Gastroesophageal sphincter (tissue), 4 donors: ENCODE data around the gene ZNF3. TPM values are rescaled to one million over a fixed set of nuclear protein-coding genes. Genes with fewer than 3 reads are reported as not detected.

Source experiments
- ATAC-seq: fragments of 150-250 bp; one replicate; pipeline ENCODE4 v1.9.1; 2016; ENCODE audit warnings: mild to moderate bottlenecking, moderate library complexity
- H3K27ac ChIP-seq, 4 donors: fragments of 200-600 bp; sonication (generic) in 3 of 4; 1 replicate in 3 of 4; 2 replicates in 1 of 4; pipeline ENCODE4 v1.5.1; 2016 to 2019
- H3K27me3 ChIP-seq: fragments of 200-600 bp; sonication (generic); one replicate; pipeline ENCODE4 v1.5.1; 2019
- H3K36me3 ChIP-seq, 2 donors: fragments of 200-600 bp; sonication (generic); one replicate each; pipeline ENCODE4 v1.5.1; 2019; ENCODE audit warnings: control low read depth in 1 of 2
- H3K4me1 ChIP-seq, 3 donors: fragments of 200-600 bp; sonication (generic); 1 replicate in 2 of 3; 2 replicates in 1 of 3; pipeline ENCODE4 v1.5.1; 2016 to 2019; ENCODE audit warnings: control low read depth in 2 of 3
- H3K4me3 ChIP-seq, 2 donors: fragments of 200-600 bp; sonication (generic); one replicate each; pipeline ENCODE4 v1.5.1; 2019; ENCODE audit warnings: mild to moderate bottlenecking in 1 of 2, moderate library complexity in 1 of 2
- H3K9me3 ChIP-seq, 3 donors: fragments of 200-600 bp; sonication (generic); one replicate each; pipeline ENCODE4 v1.5.1; 2017 to 2019; ENCODE audit warnings: control low read depth in 2 of 3
- EP300 ChIP-seq: sonication (generic); formaldehyde crosslinking; IDR thresholded peaks from one replicate; pipeline ENCODE4 v1.6.1; 2017; ENCODE audit warnings: antibody characterized with exemption, mild to moderate bottlenecking
- POLR2A ChIP-seq, 2 donors: fragments of 450-650 bp; IDR thresholded peaks; one replicate each; pipeline ENCODE4 v1.6.1; 2017; ENCODE audit warnings: antibody characterized with exemption in 2 of 2, mild to moderate bottlenecking in 2 of 2, moderate library complexity in 1 of 2
- POLR2AphosphoS5 ChIP-seq: sonication (generic); formaldehyde crosslinking; IDR thresholded peaks from one replicate; pipeline ENCODE4 v1.6.1; 2017; ENCODE audit warnings: antibody characterized with exemption
- WGBS, 2 donors: methylation state at CpG; one replicate each; pipeline ENCODE4 v1.1.5; 2018; ENCODE audit warnings: low coverage in 1 of 2; 5-methylcytosine and 5-hydroxymethylcytosine counted together
- total RNA-seq, 4 donors: library from RNA; depleted of rRNA; stranded (reverse); fragments of >200 nt; gene quantifications; one replicate each; pipeline ENCODE4 v1.1.0, GENCODE V29; 2016
- TF ChIP-seq, protein P1 (sequence below), 4 experiments: fragments of 200-600 bp in 2 of 4; fragments of 450-650 bp in 2 of 4; sonication (generic) in 1 of 4; IDR thresholded peaks; one replicate each; pipeline ENCODE4 v1.5.1; 2017 to 2019; ENCODE audit warnings: antibody characterized with exemption in 4 of 4, mild to moderate bottlenecking in 2 of 4, moderate library complexity in 2 of 4

Gene ZNF3
- total RNA-seq, 4 donors from 2014 or later = 18.9 to 30.2 (median 20.6) TPM

DNA sequence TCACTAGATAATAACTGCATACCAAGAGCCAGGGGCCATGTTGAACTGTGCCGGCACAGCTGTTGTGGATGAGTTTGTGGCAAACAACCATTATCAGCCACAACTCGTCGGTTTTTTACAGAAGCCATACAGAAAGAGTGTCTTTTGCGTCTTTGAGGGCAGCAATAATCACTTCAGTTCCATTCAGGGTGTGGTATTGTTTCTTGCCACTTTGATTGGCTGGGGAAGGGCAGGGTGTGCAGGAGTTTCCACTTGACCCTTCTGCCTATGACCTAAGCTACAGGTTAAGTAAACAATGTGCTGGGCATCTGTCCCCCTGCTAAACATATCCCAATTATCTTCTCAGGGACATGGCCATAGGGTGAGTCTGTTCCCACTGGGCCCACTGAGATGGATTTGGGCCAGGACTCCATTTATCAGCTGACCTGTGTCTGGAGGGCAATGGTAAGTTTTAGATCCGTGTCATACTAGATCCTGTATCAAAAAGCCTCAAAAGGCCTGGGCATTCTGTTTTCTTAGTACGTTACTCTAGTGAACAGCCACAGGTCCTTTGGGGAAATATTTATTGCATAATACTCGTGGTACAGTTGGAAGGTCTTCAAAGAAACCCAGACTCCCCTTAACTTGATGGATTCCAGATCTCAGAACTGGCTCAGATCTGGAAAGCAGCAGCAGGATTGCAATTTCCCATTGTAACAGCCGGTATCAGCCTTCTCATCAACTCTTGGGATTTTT is 15.9 kb downstream of the ZNF3 start:
- WGBS, 2 donors = 30 to 52% methylated on average over 8 of the region's 8 CpGs
- peak overlapping the region; percentile 17 to 76 (median 56) for H3K27ac ChIP-seq

DNA sequence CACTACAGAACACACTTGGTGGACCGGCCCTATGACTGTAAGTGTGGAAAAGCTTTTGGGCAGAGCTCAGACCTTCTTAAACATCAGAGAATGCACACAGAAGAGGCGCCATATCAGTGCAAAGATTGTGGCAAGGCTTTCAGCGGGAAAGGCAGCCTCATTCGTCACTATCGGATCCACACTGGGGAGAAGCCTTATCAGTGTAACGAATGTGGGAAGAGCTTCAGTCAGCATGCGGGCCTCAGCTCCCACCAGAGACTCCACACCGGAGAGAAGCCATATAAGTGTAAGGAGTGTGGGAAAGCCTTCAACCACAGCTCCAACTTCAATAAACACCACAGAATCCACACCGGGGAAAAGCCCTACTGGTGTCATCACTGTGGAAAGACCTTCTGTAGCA is 17.4 kb downstream of the ZNF3 start:
- TF ChIP-seq, protein P1, sequence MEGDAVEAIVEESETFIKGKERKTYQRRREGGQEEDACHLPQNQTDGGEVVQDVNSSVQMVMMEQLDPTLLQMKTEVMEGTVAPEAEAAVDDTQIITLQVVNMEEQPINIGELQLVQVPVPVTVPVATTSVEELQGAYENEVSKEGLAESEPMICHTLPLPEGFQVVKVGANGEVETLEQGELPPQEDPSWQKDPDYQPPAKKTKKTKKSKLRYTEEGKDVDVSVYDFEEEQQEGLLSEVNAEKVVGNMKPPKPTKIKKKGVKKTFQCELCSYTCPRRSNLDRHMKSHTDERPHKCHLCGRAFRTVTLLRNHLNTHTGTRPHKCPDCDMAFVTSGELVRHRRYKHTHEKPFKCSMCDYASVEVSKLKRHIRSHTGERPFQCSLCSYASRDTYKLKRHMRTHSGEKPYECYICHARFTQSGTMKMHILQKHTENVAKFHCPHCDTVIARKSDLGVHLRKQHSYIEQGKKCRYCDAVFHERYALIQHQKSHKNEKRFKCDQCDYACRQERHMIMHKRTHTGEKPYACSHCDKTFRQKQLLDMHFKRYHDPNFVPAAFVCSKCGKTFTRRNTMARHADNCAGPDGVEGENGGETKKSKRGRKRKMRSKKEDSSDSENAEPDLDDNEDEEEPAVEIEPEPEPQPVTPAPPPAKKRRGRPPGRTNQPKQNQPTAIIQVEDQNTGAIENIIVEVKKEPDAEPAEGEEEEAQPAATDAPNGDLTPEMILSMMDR (IDR thresholded peaks at IDR 0.05) = no peak
- H3K27ac ChIP-seq = no peak overlapping the region
- H3K36me3 ChIP-seq = peaks cover 0 to 84% of the 10 kb centered on the region in 2 donors
- 77 to 82% methylated on average over 7 to 9 of the region's 9 CpGs for WGBS, 2 donors
- H3K9me3 ChIP-seq = no peaks in the 10 kb centered on the region
- no peaks in the 10 kb centered on the region for H3K27me3 ChIP-seq
- H3K4me1 ChIP-seq = peaks cover 0 to 19% (median 0%) of the 10 kb centered on the region in 3 donors
- no peak overlapping the region for H3K4me3 ChIP-seq
- ATAC-seq = no peak

More for the DNA sequence above, 15.9 kb downstream of the ZNF3 start:
- Histone ChIP-seq H3K4me3 (no peak overlapping the region), H3K9me3 (peaks cover 0 to 4% (median 0%) of the 10 kb centered on the region in 3 donors), H3K4me1 (peaks cover 0 to 19% (median 0%) of the 10 kb centered on the region in 3 donors), H3K27me3 (no peaks in the 10 kb centered on the region), H3K36me3 (peaks cover 0 to 84% of the 10 kb centered on the region in 2 donors)
- no peak for TF ChIP-seq EP300
- no peak for TF ChIP-seq POLR2A (IDR thresholded peaks at IDR 0.05)
- TF ChIP-seq POLR2AphosphoS5 = peak; percentile 92
- peak; percentile 90 for ATAC-seq

DNA sequence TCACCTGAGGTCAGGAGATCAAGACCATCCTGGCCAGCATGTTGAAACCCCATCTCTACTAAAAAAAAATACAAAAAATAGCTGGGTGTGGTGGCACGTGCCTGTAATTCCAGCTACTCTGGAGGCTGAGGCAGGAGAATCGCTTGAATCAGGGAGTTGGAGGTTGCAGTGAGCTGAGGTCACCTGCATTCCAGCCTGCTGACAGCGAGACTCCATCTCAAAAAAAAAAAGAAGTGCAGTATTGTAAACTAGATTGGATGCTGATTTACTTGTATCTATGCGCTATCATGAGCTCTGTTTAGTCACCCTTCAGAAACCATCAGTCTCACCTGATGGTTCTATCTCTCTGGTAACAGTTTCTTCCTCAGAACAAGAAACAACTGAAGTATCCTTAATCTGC is 18.1 kb downstream of the ZNF3 start:
- 72 to 92% methylated on average over 3 of the region's 4 CpGs for WGBS, 2 donors
- no peak overlapping the region for H3K27ac ChIP-seq
- TF ChIP-seq POLR2A (IDR thresholded peaks at IDR 0.05) (no peak), POLR2AphosphoS5 (no peak), EP300 (no peak)
- TF ChIP-seq, protein P1 (IDR thresholded peaks at IDR 0.05) = no peak
- no peak overlapping the region for H3K4me3 ChIP-seq
- H3K4me1 ChIP-seq = peaks cover 0 to 19% (median 0%) of the 10 kb centered on the region in 3 donors
- H3K27me3 ChIP-seq = no peaks in the 10 kb centered on the region
- H3K36me3 ChIP-seq = peaks cover 0 to 84% of the 10 kb centered on the region in 2 donors
- H3K9me3 ChIP-seq = no peaks in the 10 kb centered on the region
- no peak for ATAC-seq

DNA sequence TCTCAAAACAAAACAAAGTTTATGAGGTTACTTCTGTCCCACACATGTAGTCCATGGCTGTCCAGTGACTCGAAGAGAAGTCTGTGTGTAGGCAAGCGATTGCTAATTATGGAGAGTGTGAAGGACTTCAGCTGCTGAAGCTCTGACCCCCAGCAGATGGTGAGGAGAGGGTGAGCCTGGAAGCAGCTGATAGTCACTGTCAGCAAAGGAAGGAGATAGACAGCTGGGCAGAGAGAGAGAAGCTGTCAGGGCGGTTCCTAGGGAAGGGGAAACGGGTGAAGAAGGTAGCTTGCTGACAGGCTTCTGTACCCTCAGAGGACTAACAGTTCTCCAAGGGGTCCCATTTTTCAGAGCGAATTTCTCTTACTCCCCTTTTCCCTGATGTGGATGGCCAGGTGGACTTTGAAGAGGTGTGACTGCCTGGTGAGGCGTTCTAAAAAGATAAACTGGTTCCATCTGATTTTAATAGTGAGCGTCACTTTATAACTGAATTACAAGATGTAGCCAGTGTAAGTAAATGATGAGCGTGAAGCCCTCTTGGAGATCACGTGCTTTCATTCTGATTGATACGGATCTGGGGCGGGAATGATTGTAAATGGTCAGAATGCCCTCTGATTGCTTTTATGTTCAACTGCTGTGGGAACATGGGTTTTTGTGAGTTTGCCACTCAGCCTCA is 19.9 kb downstream of the ZNF3 start:
- ATAC-seq = no peak
- WGBS, 2 donors = 87 to 93% methylated on average over 7 to 11 of the region's 11 CpGs
- Histone ChIP-seq H3K4me3 (no peak overlapping the region), H3K4me1 (peaks cover 0 to 19% (median 0%) of the 10 kb centered on the region in 3 donors), H3K27ac (no peak overlapping the region), H3K9me3 (no peaks in the 10 kb centered on the region), H3K27me3 (no peaks in the 10 kb centered on the region), H3K36me3 (peaks cover 0 to 86% of the 10 kb centered on the region in 2 donors)
- no peak for TF ChIP-seq POLR2AphosphoS5
- TF ChIP-seq, protein P1 (IDR thresholded peaks at IDR 0.05) = no peak
- TF ChIP-seq EP300 = no peak
- no peak for TF ChIP-seq POLR2A (IDR thresholded peaks at IDR 0.05)

DNA sequence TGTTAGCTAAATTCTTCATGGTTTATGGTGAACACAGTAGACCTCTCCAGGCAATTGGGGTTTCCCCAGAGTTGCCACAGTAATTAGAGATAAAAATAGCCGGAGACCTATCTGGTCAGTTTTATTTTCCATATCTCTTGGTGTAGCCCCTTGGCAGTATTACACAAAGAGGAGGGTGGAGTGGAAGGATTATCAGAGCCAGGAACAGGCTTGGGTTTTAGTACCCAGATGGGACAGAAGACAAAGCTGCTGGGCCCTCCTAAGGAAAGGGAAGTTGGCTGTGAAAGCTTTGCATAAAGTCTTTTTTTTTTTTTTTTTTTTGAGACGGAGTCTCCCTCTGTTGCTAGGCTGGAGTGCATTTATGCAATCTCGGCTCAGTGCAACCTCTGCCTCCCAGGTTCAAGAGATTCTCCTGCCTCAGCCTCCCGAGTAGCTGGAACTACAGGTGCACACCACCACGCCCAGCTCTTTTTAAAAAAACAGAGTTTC is 22.2 kb downstream of the ZNF3 start:
- H3K9me3 ChIP-seq = no peaks in the 10 kb centered on the region
- H3K36me3 ChIP-seq = peaks cover 0 to 84% of the 10 kb centered on the region in 2 donors
- no peaks in the 10 kb centered on the region for H3K4me1 ChIP-seq
- WGBS, 2 donors = 80 to 93% methylated on average over 4 to 5 of the region's 5 CpGs
- TF ChIP-seq POLR2A (IDR thresholded peaks at IDR 0.05) = no peak
- no peak for TF ChIP-seq POLR2AphosphoS5
- no peak for TF ChIP-seq EP300
- TF ChIP-seq, protein P1 (IDR thresholded peaks at IDR 0.05) = no peak
- no peaks in the 10 kb centered on the region for H3K27me3 ChIP-seq
- ATAC-seq = no peak
- H3K27ac ChIP-seq = no peak overlapping the region
- no peak overlapping the region for H3K4me3 ChIP-seq
